H1 (cell line): ENCODE measurements around the gene ATMIN. TPM values are rescaled to one million over a fixed set of nuclear protein-coding genes. Genes with fewer than 3 reads are reported as not detected.

Source experiments
- CTCF ChIA-PET: fragments of 300-600 bp; sonication (Branson Sonifier 250); formaldehyde crosslinking; loops from one replicate; lab custom pipeline; 2021; ENCODE audit not compliant: partially characterized antibody; lab: Charles Lee
- POLR2A ChIA-PET: fragments of 300-600 bp; sonication (Branson Sonifier 250); formaldehyde crosslinking; loops from one replicate; lab custom pipeline; 2021; ENCODE audit warnings: inconsistent platforms; ENCODE audit not compliant: partially characterized antibody; lab: Charles Lee
- DNase-seq, 2 experiments: peaks; one replicate each; pipeline versions ENCODE4 v3.0.0 to v3.0.0-alpha.2; 2010 to 2022; ENCODE audit warnings: low spot score in 2 of 2, low read depth in 1 of 2, mixed read lengths in 1 of 2
- FAIRE-seq: peaks from 2 replicates; lab custom pipeline; 2011; peaks lifted over from hg19 to GRCh38; lab: Jason Lieb, UNC
- H2AFZ ChIP-seq: 2 replicates; pipeline ENCODE4 v1.8.1; 2012; ENCODE audit warnings: low read length, inconsistent platforms
- H2AK5ac ChIP-seq: 2 replicates; pipeline ENCODE4 v1.6.1; 2013; ENCODE audit warnings: low read depth, low read length
- H2BK120ac ChIP-seq: replicated peaks from 2 replicates; pipeline ENCODE3; 2013; ENCODE audit warnings: low read depth, low read length, inconsistent platforms
- H2BK12ac ChIP-seq: 2 replicates; pipeline ENCODE4 v1.6.1; 2013; ENCODE audit warnings: low read depth, low read length
- H2BK15ac ChIP-seq: 2 replicates; pipeline ENCODE4 v1.6.1; 2013; ENCODE audit warnings: low read length
- H2BK20ac ChIP-seq: 2 replicates; pipeline ENCODE4 v1.6.1; 2013; ENCODE audit warnings: low read length
- H2BK5ac ChIP-seq: 2 replicates; pipeline ENCODE4 v1.6.1; 2013; ENCODE audit warnings: low read depth, low read length
- H3K14ac ChIP-seq: 2 replicates; pipeline ENCODE4 v1.6.1; 2013; ENCODE audit warnings: inconsistent platforms; ENCODE audit not compliant: insufficient read length
- H3K18ac ChIP-seq: 2 replicates; pipeline ENCODE4 v1.6.1; 2013; ENCODE audit warnings: low read length; ENCODE audit errors: extremely low read depth
- H3K23ac ChIP-seq: 2 replicates; pipeline ENCODE4 v1.6.1; 2013; ENCODE audit warnings: inconsistent platforms; ENCODE audit not compliant: insufficient read length
- H3K23me2 ChIP-seq: 2 replicates; pipeline ENCODE4 v1.6.1; 2013; ENCODE audit warnings: low read depth, low read length
- H3K27ac ChIP-seq: 2 replicates; pipeline ENCODE4 v1.6.1; 2011; ENCODE audit warnings: low read depth, low read length, inconsistent platforms
- H3K27me3 ChIP-seq, 4 experiments: replicated peaks in 1 of 4; 1 replicate in 1 of 4; 2 replicates in 3 of 4; pipeline versions ENCODE4 v1.6.1 to v1.8.1; 2011 to 2013; ENCODE audit warnings: low read length in 3 of 4, mild to moderate bottlenecking in 3 of 4, inconsistent platforms in 2 of 4, mixed read lengths in 2 of 4, moderate library complexity in 1 of 4; ENCODE audit not compliant: control insufficient read depth in 3 of 4, insufficient read depth in 3 of 4; ENCODE audit errors: extremely low read depth in 1 of 4
- H3K36me3 ChIP-seq, 4 experiments: 2 replicates each; pipeline versions ENCODE4 v1.6.1 to v1.8.1; 2011 to 2013; ENCODE audit warnings: mild to moderate bottlenecking in 4 of 4, low read length in 3 of 4, moderate library complexity in 2 of 4, control low read depth in 1 of 4, inconsistent platforms in 1 of 4; ENCODE audit not compliant: insufficient read depth in 4 of 4, control insufficient read depth in 2 of 4
- H3K4ac ChIP-seq: replicated peaks from 2 replicates; pipeline ENCODE3; 2013; ENCODE audit warnings: low read length, low read depth, mixed read lengths, inconsistent platforms; ENCODE audit not compliant: insufficient read length
- H3K4me1 ChIP-seq, 4 experiments: replicated peaks in 1 of 4; 1 replicate in 1 of 4; 2 replicates in 3 of 4; pipeline versions ENCODE4 v1.6.1 to v1.8.1; 2011 to 2013; ENCODE audit warnings: low read length in 3 of 4, inconsistent platforms in 2 of 4, mixed read lengths in 1 of 4; ENCODE audit not compliant: insufficient read depth in 4 of 4, control insufficient read depth in 3 of 4
- H3K4me2 ChIP-seq, 2 experiments: 2 replicates each; pipeline versions ENCODE4 v1.6.1 to v1.8.1; 2011 to 2013; ENCODE audit warnings: low read depth in 2 of 2, low read length in 2 of 2, control low read depth in 1 of 2, inconsistent platforms in 1 of 2, mild to moderate bottlenecking in 1 of 2; ENCODE audit not compliant: insufficient read depth in 1 of 2
- H3K4me3 ChIP-seq, 4 experiments: fragments of 200-600, 300-600 bp in 1 of 4; sonication (generic), shearing (Covaris generic), sonication (Bioruptor Twin) in 1 of 4; 2 replicates each; pipeline versions ENCODE4 v1.5.1 to v1.8.1; 2011 to 2016; ENCODE audit warnings: low read length in 4 of 4, low read depth in 3 of 4, control low read depth in 2 of 4, inconsistent platforms in 2 of 4, mild to moderate bottlenecking in 2 of 4, mixed read lengths in 1 of 4, moderate library complexity in 1 of 4; ENCODE audit not compliant: insufficient read depth in 2 of 4; ENCODE audit errors: extremely low read depth in 1 of 4
- H3K56ac ChIP-seq: replicated peaks from 2 replicates; pipeline ENCODE3; 2013; ENCODE audit warnings: low read depth, mild to moderate bottlenecking, mixed read lengths, low read length, inconsistent platforms; ENCODE audit not compliant: insufficient read length
- H3K79me1 ChIP-seq: 2 replicates; pipeline ENCODE4 v1.6.1; 2013; ENCODE audit warnings: low read depth, low read length, control low read depth
- H3K79me2 ChIP-seq, 2 experiments: 2 replicates each; pipeline versions ENCODE4 v1.6.1 to v1.8.1; 2012 to 2013; ENCODE audit warnings: low read length in 2 of 2, mild to moderate bottlenecking in 2 of 2, inconsistent platforms in 1 of 2; ENCODE audit not compliant: insufficient read depth in 2 of 2, control insufficient read depth in 1 of 2
- H3K9ac ChIP-seq, 4 experiments: replicated peaks in 1 of 4; 1 replicate in 1 of 4; 2 replicates in 3 of 4; pipeline versions ENCODE4 v1.6.1 to v1.8.1; 2011 to 2013; ENCODE audit warnings: low read depth in 3 of 4, low read length in 3 of 4, control low read depth in 2 of 4, mild to moderate bottlenecking in 2 of 4, moderate library complexity in 2 of 4, inconsistent platforms in 1 of 4; ENCODE audit errors: extremely low read depth in 1 of 4
- H3K9me3 ChIP-seq, 2 experiments: 2 replicates each; pipeline versions ENCODE4 v1.6.1 to v1.8.1; 2012 to 2013; ENCODE audit warnings: mild to moderate bottlenecking in 2 of 2, moderate library complexity in 2 of 2, control low read depth in 1 of 2, inconsistent platforms in 1 of 2, low read depth in 1 of 2, low read length in 1 of 2, mixed read lengths in 1 of 2; ENCODE audit not compliant: insufficient read depth in 2 of 2
- H4K20me1 ChIP-seq, 2 experiments: replicated peaks in 1 of 2; 2 replicates each; pipeline versions ENCODE3 to v1.8.1; 2011 to 2013; ENCODE audit warnings: inconsistent platforms in 2 of 2, low read length in 2 of 2, mild to moderate bottlenecking in 1 of 2; ENCODE audit not compliant: insufficient read depth in 2 of 2, control insufficient read depth in 1 of 2
- H4K5ac ChIP-seq: 2 replicates; pipeline ENCODE4 v1.6.1; 2013; ENCODE audit warnings: low read length, low read depth, mixed read lengths, inconsistent platforms; ENCODE audit not compliant: insufficient read length
- H4K8ac ChIP-seq: 2 replicates; pipeline ENCODE4 v1.8.0; 2013; ENCODE audit warnings: mild to moderate bottlenecking, moderate library complexity, low read length, inconsistent platforms; ENCODE audit not compliant: insufficient read depth; ENCODE audit errors: extremely low read depth
- H4K91ac ChIP-seq: replicated peaks from 2 replicates; pipeline ENCODE3; 2013; ENCODE audit warnings: low read length, mixed read lengths, inconsistent platforms; ENCODE audit not compliant: insufficient read length
- CEBPB ChIP-seq: IDR thresholded peaks from 2 replicates; pipeline ENCODE4 v1.6.1; 2012; ENCODE audit warnings: low read depth, low read length
- NANOG ChIP-seq: IDR thresholded peaks from 2 replicates; pipeline ENCODE4 v1.6.1; 2011; ENCODE audit warnings: low read length, low read depth, mild to moderate bottlenecking, inconsistent platforms; ENCODE audit not compliant: insufficient read depth, poor library complexity, severe bottlenecking
- PHF8 ChIP-seq: fragments of 200-600 bp; sonication (generic); conservative IDR thresholded peaks from 2 replicates; pipeline ENCODE4 v1.7.1; 2012; ENCODE audit warnings: low read depth, mild to moderate bottlenecking, inconsistent platforms, low read length, moderate library complexity
- POLR2AphosphoS5 ChIP-seq: IDR thresholded peaks from 2 replicates; pipeline ENCODE4 v1.6.1; 2011; ENCODE audit warnings: low read depth, low read length
- RBBP5 ChIP-seq: IDR thresholded peaks from 2 replicates; pipeline ENCODE4 v1.7.1; 2012; ENCODE audit warnings: low read depth, mild to moderate bottlenecking, inconsistent platforms, low read length, moderate library complexity, borderline replicate concordance
- SP1 ChIP-seq: IDR thresholded peaks from 2 replicates; pipeline ENCODE4 v1.6.1; 2011; ENCODE audit warnings: low read depth, low read length
- SP4 ChIP-seq: IDR thresholded peaks from 2 replicates; pipeline ENCODE4 v1.6.1; 2012; ENCODE audit warnings: low read length, inconsistent platforms
- WGBS, 2 experiments: shearing (Covaris generic) in 1 of 2; methylation state at CpG; one replicate each; pipeline versions ENCODE4 v1.1.6 to v1.1.7; 2013 to 2015; ENCODE audit warnings: low lambda C conversion rate in 2 of 2, mixed read lengths in 2 of 2, inconsistent platforms in 1 of 2, low coverage in 1 of 2, missing lambda C conversion rate in 1 of 2; ENCODE audit not compliant: insufficient replicate concordance in 2 of 2, insufficient coverage in 1 of 2, insufficient read length in 1 of 2; ENCODE audit errors: extremely low coverage in 1 of 2, missing lambda C conversion rate in 1 of 2; 5-methylcytosine and 5-hydroxymethylcytosine counted together
- polyA plus RNA-seq, 7 experiments: library from polyadenylated mRNA; depleted of rRNA in 3 of 7; stranded (reverse) in 5 of 7; unstranded in 2 of 7; fragments of >200 nt in 5 of 7; fragments of 200-250 nt in 2 of 7; gene quantifications; 1 replicate in 5 of 7; 2 replicates in 1 of 7; 4 replicates in 1 of 7; pipeline versions ENCODE4 v1.2.1 to v1.2.3, GENCODE V29; 2011 to 2013; ENCODE audit warnings: missing spikeins in 2 of 7, mixed read lengths in 2 of 7
- total RNA-seq: library from RNA; stranded (reverse); fragmentation: NEBNext Ultra II Directional; extraction: Animal tissue kit (Norgen Biotek cat#: 25700); gene quantifications from 2 replicates; pipeline ENCODE4 v1.2.1, GENCODE V29; 2021
- TF ChIP-seq, protein P1 (sequence below): IDR thresholded peaks from 2 replicates; pipeline ENCODE4 v1.6.1; 2012; ENCODE audit warnings: inconsistent platforms

The ATMIN gene
- total and polyA plus RNA-seq, 2 of the 8 experiments (the other 6 are each of a cell fraction or from before 2014, with no cell fraction given) = 34.8 to 59.8 TPM

DNA sequence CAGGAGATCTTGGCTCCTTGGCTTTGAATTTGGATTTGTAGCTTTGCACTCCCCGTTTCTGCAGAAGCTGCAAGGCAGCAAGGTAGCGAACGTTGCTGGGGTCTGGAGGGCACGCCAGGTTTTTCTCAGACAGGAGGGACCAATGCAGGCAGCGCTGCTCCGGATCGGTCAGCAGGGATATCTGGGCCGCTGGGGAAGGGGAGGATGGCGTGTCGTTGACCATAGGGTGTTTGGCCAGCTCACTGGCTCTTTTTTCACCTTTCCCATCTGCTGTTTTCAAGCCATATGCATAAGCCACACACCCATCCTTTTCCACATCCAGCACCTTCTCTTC is 25.6 kb downstream of the ATMIN start:
- 86% methylated on average over 10 of the region's 10 CpGs; no CpG with 5 or more reads in 1 of the 2 experiments for WGBS, 2 experiments
- FAIRE-seq (no peak), DNase-seq (no peak)
- no peak overlapping the region for H3K4ac ChIP-seq
- H3K14ac ChIP-seq = no peak overlapping the region
- H3K18ac ChIP-seq = no peak overlapping the region
- H3K79me2 ChIP-seq = no peaks in the 10 kb centered on the region
- no peak overlapping the region for H3K23ac ChIP-seq
- H3K4me1 ChIP-seq = peaks cover 2 to 14% (median 5%) of the 10 kb centered on the region in 4 experiments; a peak in 5 of 7 replicates
- H4K20me1 ChIP-seq = no peaks in the 10 kb centered on the region
- H4K5ac ChIP-seq = no peak overlapping the region
- no peaks in the 10 kb centered on the region for H3K27me3 ChIP-seq
- no peak overlapping the region for H2AK5ac ChIP-seq
- no peaks in the 10 kb centered on the region for H3K23me2 ChIP-seq
- TF ChIP-seq PHF8 (no peak), POLR2AphosphoS5 (no peak), NANOG (no peak), RBBP5 (no peak), CEBPB (no peak), SP1 (no peak), SP4 (no peak)
- TF ChIP-seq, protein P1, sequence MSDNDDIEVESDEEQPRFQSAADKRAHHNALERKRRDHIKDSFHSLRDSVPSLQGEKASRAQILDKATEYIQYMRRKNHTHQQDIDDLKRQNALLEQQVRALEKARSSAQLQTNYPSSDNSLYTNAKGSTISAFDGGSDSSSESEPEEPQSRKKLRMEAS = no peak
- peak overlapping the region; percentile 39; the same call in 1 of the 2 replicates for H2BK12ac ChIP-seq
- peak overlapping the region in 1 of 2 experiments; percentile 28; a peak in 1 of 4 replicates for H3K4me2 ChIP-seq
- no peak overlapping the region for H3K4me3 ChIP-seq
- POLR2A ChIA-PET = no interaction called here
- no peak overlapping the region for H2BK5ac ChIP-seq
- no peak overlapping the region; the same call in 1 of the 2 replicates for H4K8ac ChIP-seq
- H3K79me1 ChIP-seq = no peaks in the 10 kb centered on the region
- H2BK20ac ChIP-seq = no peak overlapping the region
- no peaks in the 10 kb centered on the region for H3K9me3 ChIP-seq
- no peaks in the 10 kb centered on the region for H3K36me3 ChIP-seq
- H3K9ac ChIP-seq = no peak overlapping the region
- no peak overlapping the region; the same call in 1 of the 2 replicates for H2AFZ ChIP-seq
- H2BK15ac ChIP-seq = no peak overlapping the region
- no peak overlapping the region for H3K27ac ChIP-seq
- no peak overlapping the region for H2BK120ac ChIP-seq
- H4K91ac ChIP-seq = no peak overlapping the region
- no peak overlapping the region for H3K56ac ChIP-seq
- CTCF ChIA-PET = interaction anchor here (0.6 to 1.1 kb wide), 3 partner anchors 10 to 765 kb away, joined by 3 to 5 read pairs (median 3); no protein-coding TSS in a partner anchor
